C4-2B (cell line): Measurements from ENCODE around the gene MAP7D2.

ENCODE experiments used
- H3K27ac ChIP-seq: fragments of 450-650 bp; 2 replicates; pipeline ENCODE4 v1.5.1; 2017
- ZFX ChIP-seq: fragments of 450-650 bp; IDR thresholded peaks from 2 replicates; pipeline ENCODE4 v1.6.1; 2017
- TF ChIP-seq, protein P1 (sequence below): fragments of 450-650 bp; conservative IDR thresholded peaks from 2 replicates; pipeline ENCODE4 v1.5.1; 2017; ENCODE audit warnings: mild to moderate bottlenecking

MAP7D2 gene

DNA sequence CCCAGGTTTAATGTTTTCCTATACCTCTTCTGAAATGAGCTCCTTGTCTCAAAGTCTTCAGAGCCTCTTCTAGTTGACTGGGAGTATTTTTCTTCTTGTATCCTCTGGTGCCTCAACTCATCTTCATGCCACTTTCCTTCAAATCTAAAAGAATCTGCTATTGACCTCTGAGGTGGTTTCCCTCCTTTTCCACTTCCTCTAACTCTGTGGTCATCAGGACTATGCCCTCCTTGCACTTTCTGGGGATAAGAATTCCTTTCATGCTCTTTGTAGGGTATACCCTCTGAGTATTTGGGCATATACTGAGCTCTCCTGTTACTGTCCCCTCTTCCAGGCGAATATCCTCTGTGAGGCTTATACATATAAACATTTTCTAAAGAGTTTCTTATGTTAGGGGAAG lies 150.7 kb downstream of the MAP7D2 start:
- no peak overlapping the region for H3K27ac ChIP-seq
- TF ChIP-seq ZFX, result no peak
- TF ChIP-seq, protein P1, sequence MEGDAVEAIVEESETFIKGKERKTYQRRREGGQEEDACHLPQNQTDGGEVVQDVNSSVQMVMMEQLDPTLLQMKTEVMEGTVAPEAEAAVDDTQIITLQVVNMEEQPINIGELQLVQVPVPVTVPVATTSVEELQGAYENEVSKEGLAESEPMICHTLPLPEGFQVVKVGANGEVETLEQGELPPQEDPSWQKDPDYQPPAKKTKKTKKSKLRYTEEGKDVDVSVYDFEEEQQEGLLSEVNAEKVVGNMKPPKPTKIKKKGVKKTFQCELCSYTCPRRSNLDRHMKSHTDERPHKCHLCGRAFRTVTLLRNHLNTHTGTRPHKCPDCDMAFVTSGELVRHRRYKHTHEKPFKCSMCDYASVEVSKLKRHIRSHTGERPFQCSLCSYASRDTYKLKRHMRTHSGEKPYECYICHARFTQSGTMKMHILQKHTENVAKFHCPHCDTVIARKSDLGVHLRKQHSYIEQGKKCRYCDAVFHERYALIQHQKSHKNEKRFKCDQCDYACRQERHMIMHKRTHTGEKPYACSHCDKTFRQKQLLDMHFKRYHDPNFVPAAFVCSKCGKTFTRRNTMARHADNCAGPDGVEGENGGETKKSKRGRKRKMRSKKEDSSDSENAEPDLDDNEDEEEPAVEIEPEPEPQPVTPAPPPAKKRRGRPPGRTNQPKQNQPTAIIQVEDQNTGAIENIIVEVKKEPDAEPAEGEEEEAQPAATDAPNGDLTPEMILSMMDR, result no peak

DNA sequence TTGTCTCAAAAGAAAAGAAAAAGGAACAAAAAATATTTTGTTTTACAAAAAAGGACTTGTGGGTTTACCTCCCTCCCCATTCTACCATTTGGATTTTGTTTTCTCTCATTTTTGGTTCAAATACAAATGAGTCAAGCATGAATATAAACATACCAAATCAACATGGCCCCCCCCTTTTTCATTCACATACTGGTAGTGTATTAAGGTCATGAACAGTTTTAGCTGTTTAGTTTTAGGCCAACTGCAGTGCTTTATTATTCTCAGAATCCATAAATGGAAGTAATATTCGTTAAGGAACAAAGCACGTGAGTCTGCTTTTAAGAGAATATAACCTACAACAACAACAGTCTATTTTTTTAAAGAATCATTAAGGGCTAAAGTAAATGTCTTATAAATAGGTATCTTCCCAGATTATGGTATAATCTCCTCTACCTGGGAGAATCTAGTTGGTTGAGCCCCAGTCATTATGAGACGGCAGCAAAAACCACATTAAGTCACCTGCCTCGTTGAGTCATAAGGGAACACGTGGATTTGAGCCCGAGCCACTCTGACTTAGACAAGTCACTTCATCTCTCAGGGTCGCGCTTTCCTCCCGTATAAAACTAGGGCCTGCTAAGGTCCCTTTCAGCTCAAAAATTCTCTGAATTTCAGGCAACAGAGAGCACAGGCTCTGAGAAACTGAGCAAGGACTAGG lies 152.5 kb downstream of the MAP7D2 start:
- TF ChIP-seq, protein P1, result no peak
- TF ChIP-seq ZFX, result no peak
- no peak overlapping the region for H3K27ac ChIP-seq

DNA sequence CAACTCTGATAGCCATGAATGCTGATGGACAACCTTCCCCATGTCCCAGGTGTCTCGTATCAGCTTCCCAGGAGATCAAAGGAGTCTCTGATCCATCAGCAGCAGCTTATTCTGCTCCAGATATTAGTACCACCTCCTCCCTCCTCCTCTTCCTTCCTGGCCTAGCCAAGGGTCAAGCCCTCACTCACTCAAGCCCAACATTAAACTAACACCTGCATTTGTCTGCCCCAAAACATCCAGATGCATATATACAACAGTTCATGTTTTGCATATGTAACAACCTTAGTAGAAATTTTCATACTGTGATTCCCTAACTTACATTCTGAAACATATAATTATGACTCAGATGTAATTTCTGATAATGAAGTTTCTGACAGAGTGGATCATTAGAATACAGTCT lies 155.8 kb downstream of the MAP7D2 start:
- H3K27ac ChIP-seq, result no peak overlapping the region
- TF ChIP-seq ZFX, result no peak
- TF ChIP-seq, protein P1, result no peak

DNA sequence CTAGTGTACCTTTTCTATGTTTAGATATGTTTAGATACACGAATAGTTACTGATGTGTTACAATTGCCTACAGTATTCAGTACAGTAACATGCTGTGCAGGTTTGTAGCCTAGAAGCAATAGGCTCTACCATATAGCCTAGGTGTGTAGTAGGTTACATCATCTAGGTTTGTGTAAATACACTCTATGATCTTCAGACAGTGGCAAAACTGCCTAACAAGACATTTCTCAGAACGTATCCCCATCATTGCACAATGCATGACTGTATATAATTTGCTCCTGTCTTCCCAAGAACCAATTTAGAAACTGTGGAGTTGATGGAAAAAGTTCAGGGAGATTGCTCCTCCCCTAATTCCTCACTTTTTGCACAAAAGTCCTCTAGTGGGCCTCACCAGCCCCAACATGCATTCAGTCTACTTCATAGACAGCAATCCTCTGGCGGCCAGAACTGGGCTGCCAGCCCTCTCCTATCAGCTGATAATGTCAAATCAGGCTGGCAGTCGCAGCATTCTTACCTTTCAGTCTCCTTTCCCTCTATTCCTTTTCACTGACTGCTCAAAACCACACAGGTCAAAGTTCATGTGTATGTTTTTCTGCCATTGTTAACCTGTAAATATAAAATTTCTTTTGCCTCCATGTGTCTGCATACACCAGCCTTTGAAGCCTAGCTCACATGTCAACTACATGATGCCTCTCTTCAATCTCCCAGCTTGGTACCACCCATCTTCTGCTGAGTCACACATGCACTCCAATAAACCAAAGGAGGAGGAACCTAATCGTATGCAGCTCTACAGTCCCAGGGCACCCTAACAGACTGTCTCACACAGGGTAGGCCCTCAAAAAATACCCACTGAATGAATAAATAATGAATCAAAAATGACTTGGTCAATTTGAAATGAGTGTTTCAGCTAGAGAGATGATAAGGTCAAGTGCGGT lies 157.9 kb downstream of the MAP7D2 start:
- H3K27ac ChIP-seq, result no peak overlapping the region
- TF ChIP-seq, protein P1, result no peak
- no peak for TF ChIP-seq ZFX

DNA sequence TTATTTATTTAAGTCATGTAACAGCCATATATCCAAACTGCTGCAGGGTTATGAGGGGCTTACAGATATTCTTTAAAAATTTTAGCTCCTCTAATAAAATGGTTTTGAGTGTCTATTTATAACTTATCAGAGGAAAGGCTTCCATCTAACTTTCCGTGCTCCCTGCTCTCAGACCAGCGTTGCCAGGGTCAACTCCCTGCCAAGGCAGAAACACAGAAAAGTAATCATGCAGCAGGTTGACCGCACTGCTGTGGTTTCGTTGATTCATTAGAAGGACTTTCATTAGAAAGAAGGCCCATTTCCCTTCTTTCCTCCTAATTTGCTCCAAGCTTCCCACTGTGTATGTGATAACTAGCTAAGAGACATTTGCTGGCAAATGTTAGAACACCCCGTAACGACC lies 159.8 kb downstream of the MAP7D2 start:
- no peak overlapping the region for H3K27ac ChIP-seq
- TF ChIP-seq ZFX, result no peak
- TF ChIP-seq, protein P1, result no peak
